Kidney glomerular epithelial cell (primary cell): Measurements from ENCODE around the gene MLNR.
A peak's percentile ranks its signal among the peaks of the same experiment; 100 is the strongest.

ENCODE experiments used
- DNase-seq: peaks from one replicate; lab custom pipeline; 2025; lab: John Stamatoyannopoulos, UW

The MLNR gene

GRCh38 chr13:49226613-49227012, 6.5 kb downstream of the MLNR start:
- DNase-seq: no peak

GRCh38 chr13:49234741-49235140, 14.6 kb downstream of the MLNR start:
- DNase-seq: no peak

- DNase-seq: no peak
Measured at GRCh38 chr13:49235856-49236431, 15.8 kb downstream of the MLNR start.

- DNase-seq: no peak
Measured at GRCh38 chr13:49238621-49239020, 18.5 kb downstream of the MLNR start.

GRCh38 chr13:49240017-49240416, 19.9 kb downstream of the MLNR start:
- DNase-seq: no peak

- no peak for DNase-seq
Measured at GRCh38 chr13:49241296-49241695, 21.2 kb downstream of the MLNR start.

GRCh38 chr13:49245101-49245500, 25.0 kb downstream of the MLNR start:
- no peak for DNase-seq

DNA sequence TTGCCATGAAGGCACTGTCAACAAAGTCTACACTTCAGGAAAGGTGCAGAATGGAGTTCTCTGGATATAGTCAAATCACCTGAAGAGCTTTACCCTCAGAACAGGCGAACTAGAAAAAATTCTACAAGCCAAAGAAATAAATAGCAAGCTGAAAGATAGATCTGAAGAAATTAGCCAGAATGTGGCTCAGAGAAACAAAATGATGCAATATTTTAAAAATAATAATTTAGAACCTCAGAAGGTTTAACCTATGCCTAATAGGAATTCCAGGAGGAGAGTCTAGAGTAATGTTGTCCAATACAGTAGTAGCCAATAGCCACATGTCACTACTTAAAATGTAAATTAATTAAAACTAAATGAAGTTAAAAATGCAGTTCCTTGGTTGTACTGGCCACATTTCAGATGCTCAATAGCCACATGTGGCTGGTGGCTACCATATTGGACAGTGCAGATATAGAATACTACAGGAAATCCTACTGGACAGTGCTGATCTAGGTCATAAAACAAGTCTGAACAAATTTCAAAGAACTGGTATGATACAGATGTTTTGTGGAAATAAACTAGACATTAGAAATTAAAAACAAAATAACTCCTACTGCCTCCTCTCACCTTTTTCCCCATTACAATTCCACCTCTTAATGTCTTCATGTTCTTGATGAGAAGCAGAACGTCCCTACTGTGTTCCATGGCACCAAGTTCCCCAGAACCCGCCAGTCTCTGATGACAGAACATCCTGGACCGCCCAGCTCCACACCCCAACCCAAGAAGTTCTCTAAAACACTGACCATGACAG, 26.9 kb downstream of the MLNR start:
- peak; percentile 53 for DNase-seq

- DNase-seq: peak; percentile 93
Measured at GRCh38 chr13:49247643-49248621, 27.8 kb downstream of the MLNR start, which contains the start of gene CDADC1. Gene CDADC1, plus strand, starts transcription at chr13:49247925. Its CDS starts 113 bp downstream, at chr13:49248038.

DNA sequence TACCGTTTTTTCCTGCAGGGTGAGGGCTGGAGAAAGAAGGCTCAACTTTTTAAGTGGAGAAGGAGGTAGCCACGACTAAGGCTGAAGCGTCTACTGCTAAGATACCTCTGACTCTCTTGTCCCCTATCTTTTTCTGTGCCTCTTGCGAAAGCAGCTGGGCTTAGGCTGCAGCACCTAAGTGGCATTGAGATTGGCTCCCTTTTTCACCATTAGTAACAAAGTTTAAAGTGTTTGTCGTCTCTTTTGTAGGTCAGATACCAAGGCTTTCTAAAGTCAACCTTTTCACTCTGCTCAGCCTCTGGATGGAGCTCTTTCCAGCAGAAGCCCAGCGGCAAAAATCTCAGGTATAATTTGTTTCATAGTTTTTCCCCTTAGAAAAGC, 28.5 kb downstream of the MLNR start:
- DNase-seq: no peak

DNA sequence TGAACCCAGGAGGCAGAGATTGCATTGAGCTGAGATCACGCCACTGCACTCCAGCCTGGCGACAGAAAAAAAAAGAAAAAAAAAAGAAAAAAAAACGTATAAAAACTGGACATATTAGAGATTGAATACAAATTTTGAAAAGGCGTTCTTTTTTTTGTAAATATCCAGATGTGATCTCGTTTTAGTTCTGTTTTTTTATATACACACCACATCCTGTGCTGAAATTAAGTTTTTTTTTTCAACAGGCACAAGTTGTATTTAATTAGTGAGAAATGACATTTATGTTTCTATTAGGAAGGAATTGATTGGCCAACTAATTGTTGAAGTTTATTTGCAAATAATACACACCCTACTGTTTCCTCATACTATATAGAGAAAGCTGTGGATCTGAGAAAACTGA, 31.2 kb downstream of the MLNR start:
- DNase-seq: no peak

DNA sequence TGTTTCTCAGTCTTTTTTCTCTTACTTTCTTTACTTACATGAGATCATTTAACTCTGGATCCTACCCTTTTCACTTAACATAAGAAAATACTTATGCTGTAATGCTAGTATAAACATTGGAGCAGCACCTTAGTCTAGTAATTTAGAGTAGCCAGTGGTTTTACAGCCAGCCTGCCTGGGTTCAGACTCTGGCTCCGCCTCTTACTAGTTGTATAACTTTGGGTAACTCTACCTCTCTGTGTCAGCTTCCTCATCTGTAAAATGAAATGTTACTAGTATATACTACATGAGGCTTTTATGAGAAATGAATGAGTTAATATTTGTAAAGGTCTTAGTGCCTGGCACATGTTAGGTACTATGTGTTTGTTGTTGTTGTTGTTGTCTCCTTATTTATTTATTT, 33.2 kb downstream of the MLNR start:
- no peak for DNase-seq

DNA sequence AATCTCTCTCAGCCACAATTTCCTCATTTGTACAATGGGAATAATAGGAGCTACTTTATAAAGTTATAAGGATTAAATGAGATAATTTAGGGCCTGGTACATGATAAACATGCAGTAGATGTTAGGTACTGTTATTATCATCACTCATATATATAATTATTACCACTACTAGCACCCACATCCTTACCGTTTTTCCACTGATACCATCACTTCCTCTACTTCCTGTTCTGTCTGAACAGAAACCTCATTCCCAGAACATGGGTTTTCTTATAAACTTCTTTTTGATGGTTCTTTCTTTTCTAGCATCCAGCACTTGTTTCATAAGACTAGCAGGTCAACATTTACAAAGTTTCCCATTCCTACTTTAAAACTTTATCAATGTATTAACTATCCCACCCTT, 33.9 kb downstream of the MLNR start:
- DNase-seq: no peak

DNA sequence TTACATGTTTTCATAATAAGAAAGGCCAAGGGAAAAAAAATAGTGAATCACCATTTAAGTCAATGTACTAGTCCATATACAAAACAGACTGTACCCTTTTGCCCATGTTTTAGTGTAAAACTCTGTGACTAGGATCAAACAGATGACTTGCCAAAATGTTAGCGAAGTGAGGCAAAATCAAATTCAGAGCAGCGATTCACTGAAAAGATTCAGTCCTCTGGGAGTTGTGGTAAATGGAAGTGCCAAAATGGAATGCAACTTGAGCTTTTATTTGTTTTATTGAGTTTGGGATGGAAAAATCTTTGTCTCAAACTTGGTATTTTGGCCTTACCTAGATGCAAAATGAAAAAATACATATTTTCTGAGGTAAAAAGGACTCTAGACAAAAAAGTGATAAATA, 36.7 kb downstream of the MLNR start:
- no peak for DNase-seq

GRCh38 chr13:49258089-49258796, 38.1 kb downstream of the MLNR start:
- no peak for DNase-seq

DNA sequence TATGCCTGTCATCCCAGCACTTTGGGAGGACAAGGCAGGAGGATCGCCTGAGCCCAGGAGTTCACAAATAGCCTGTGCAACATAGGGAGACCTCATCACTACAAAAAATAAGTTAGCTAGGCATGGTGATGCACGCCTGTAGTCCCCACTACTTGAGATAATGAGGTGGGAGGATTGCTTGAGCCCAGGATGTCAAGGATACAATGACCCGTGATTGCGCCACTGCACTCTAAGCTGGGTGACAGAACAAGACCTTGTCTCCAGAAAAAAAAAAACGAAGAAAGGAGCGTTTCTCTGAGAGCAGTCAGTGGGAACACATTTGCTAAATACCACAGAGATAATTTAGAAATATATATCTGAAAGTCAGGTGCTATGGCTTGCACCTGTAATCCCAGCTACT, 39.4 kb downstream of the MLNR start:
- DNase-seq: no peak

GRCh38 chr13:49262634-49263033, 42.5 kb downstream of the MLNR start:
- no peak for DNase-seq

DNA sequence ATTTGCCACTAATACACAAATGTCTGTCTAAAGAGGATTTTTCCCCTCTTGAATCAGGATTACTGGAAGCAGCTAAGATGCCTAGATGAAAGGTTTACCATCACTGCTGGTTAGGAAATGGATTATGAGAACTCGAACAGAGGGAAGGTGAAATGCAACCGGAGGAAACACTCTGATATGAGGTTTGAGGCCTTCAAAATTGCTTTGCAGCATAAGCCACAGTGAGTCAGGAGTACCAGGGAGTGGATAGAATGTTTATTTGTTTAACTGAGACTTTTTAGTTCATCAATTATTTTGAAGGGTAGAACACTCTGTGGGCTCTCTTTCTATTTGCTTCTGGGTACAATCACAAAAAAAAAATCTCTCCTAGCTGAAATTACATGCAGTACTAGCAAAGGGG, 45.7 kb downstream of the MLNR start:
- DNase-seq: no peak

DNA sequence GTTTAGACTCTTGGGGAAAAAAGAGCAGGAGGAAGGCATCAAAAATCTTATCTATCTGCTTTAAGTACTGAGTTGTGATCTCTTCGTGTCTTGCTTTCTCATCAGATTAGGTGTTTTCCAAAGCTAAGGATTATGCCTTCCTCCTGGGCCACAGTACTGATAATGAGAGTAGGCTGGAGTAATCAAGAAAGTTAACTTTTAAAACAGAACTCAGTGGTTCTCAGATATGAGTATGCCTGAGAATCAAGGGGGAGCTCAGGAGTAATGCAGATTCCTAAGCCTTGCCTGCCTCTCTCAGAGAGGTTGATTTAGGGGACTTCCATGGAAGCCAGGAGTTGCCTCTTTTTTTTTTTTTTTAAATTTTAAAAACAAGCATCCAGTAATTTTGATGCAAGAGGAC, 51.1 kb downstream of the MLNR start:
- DNase-seq: no peak
